ENCODE data around the gene STAT2. TPM values are rescaled to one million over a fixed set of nuclear protein-coding genes. Genes with fewer than 3 reads are reported as not detected.

Gene STAT2
- total RNA-seq, 1 experiment from 2014 or later = 61.2 TPM

DNA sequence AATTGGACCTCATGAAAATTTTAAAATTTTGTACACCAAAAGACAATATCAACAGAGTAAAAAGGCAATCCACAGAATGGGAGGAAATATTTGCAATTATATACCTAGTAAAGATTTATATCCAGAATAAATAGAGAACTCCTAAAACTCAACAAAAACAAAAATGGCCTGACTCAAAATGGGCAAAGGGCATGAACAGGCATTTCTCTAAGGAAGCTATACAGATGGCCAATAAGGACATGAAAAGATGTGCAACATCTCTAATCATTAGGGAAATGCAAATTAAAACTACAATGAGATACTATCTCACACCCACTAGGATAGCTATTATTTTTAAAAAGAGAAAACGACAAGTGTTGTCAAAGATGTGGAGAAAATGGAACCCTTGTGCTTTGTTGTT lies 13.6 kb upstream of the STAT2 start:
- BruUV-seq (replicated peaks) = no TSS peak
- POLR2A ChIA-PET = no interaction called here
- DNase-seq (ENCODE audit: unreplicated experiment) = no peak
- CTCF ChIA-PET = no interaction called here
- no peaks in the 10 kb centered on the region for H3K27me3 Mint-ChIP-seq (ENCODE audit: insufficient read depth, unreplicated experiment)
- no peaks in the 10 kb centered on the region for H3K4me1 Mint-ChIP-seq (ENCODE audit: insufficient read depth, unreplicated experiment)
- H3K27ac Mint-ChIP-seq (ENCODE audit: low read depth, unreplicated experiment) = no peak overlapping the region
- TF ChIP-seq, protein P1, sequence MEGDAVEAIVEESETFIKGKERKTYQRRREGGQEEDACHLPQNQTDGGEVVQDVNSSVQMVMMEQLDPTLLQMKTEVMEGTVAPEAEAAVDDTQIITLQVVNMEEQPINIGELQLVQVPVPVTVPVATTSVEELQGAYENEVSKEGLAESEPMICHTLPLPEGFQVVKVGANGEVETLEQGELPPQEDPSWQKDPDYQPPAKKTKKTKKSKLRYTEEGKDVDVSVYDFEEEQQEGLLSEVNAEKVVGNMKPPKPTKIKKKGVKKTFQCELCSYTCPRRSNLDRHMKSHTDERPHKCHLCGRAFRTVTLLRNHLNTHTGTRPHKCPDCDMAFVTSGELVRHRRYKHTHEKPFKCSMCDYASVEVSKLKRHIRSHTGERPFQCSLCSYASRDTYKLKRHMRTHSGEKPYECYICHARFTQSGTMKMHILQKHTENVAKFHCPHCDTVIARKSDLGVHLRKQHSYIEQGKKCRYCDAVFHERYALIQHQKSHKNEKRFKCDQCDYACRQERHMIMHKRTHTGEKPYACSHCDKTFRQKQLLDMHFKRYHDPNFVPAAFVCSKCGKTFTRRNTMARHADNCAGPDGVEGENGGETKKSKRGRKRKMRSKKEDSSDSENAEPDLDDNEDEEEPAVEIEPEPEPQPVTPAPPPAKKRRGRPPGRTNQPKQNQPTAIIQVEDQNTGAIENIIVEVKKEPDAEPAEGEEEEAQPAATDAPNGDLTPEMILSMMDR (IDR thresholded peaks at IDR 0.05; ENCODE audit: unreplicated experiment) = no peak
- H3K9me3 Mint-ChIP-seq (ENCODE audit: unreplicated experiment) = no peaks in the 10 kb centered on the region
- H3K4me3 Mint-ChIP-seq (ENCODE audit: unreplicated experiment) = no peak overlapping the region
- no peaks in the 10 kb centered on the region for H3K36me3 Mint-ChIP-seq (ENCODE audit: insufficient read depth, unreplicated experiment)
- intact Hi-C loops (cut with micrococcal nuclease) = no loop called here

DNA sequence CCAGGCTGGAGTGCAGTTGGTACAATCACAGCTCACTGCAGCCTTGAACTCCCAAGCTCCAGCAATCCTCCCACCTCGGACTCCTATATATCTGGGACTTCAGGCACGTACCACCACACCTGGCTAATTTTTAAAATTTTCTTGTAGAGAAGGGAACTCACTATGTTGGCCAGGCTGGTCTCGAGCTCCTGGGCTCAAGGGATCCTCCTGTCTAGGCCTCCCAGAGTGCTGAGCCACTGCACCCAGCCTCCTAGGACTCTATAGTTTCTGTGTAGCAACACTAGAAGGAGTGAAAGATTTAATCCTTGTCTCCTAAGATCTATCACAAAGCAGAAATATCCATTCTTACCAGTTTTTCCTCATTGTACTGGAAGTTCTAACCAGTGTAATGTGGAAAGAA lies 7.0 kb upstream of the STAT2 start:
- no TSS peak for BruUV-seq (replicated peaks)
- no peak for DNase-seq (ENCODE audit: unreplicated experiment)
- Mint-ChIP-seq H3K36me3 (ENCODE audit: insufficient read depth, unreplicated experiment) (no peaks in the 10 kb centered on the region), H3K9me3 (ENCODE audit: unreplicated experiment) (no peaks in the 10 kb centered on the region), H3K27me3 (ENCODE audit: insufficient read depth, unreplicated experiment) (no peaks in the 10 kb centered on the region), H3K4me3 (ENCODE audit: unreplicated experiment) (no peak overlapping the region), H3K27ac (ENCODE audit: low read depth, unreplicated experiment) (no peak overlapping the region), H3K4me1 (ENCODE audit: insufficient read depth, unreplicated experiment) (no peaks in the 10 kb centered on the region)
- ChIA-PET POLR2A (no interaction called here), CTCF (interaction anchor here (0.6 to 1.5 kb wide), 2 partner anchors 26 to 97 kb away, joined by 3 read pairs; no protein-coding TSS in a partner anchor)
- TF ChIP-seq, protein P1 (IDR thresholded peaks at IDR 0.05; ENCODE audit: unreplicated experiment) = no peak
- intact Hi-C loops (cut with micrococcal nuclease) = no loop called here

DNA sequence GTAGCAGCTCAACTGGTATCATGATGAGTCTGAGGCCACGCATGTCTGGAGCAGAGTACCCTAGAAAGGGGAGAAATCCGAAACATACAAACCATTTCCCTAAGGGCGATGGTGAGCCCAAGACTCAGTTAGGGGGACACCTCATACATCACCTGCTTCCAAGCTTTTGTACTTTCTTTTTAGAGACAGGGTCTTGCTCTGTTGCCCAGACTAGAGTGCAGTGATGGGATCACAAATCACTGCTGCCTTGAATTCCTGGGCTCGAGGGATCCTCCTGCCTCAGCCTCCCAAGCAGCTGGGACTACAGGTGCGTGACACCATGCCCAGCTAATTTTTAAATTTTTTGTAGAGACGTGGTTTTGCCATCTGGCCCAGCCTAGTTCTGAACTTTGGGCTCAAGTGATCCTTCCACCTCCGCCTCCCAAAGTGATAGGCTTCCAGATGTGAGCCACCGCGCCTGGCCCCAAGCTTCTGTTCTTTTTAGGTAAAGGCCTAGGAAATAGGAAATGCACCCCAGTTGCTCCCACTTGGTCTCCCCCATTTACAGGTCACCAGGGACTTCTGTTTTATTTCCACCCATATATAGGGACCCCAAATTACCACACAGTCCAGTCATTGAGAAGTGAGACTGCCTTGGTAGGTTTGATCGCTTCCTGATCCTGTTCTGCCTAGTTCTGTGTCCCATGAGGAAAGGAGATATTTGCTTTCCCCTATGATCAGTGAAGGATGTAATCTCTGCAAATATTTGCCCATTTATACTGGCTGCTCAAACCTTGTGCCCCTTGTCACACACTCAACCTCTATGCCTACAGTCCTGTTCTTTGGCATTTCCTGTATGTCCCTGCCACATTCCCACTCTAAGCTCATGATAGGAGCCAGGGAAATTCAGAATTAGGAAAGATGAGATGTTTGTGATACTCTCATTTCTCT lies 2.5 kb upstream of the STAT2 start, which contains the start of gene APOF:
Gene APOF (minus strand): TSS at position 728 of the 930 bp plus-strand sequence. CDS start 112 bp downstream, at position 616.
- Mint-ChIP-seq H3K9me3 (ENCODE audit: unreplicated experiment) (no peaks in the 10 kb centered on the region), H3K27ac (ENCODE audit: low read depth, unreplicated experiment) (no peak within 1 kb of the TSS), H3K36me3 (ENCODE audit: insufficient read depth, unreplicated experiment) (peaks cover 18% of the 10 kb centered on the region), H3K4me3 (ENCODE audit: unreplicated experiment) (peak within 1 kb of the TSS; percentile 94), H3K27me3 (ENCODE audit: insufficient read depth, unreplicated experiment) (no peaks in the 10 kb centered on the region), H3K4me1 (ENCODE audit: insufficient read depth, unreplicated experiment) (peaks cover 8% of the 10 kb centered on the region)
- DNase-seq (ENCODE audit: unreplicated experiment) = no peak
- TF ChIP-seq, protein P1 (IDR thresholded peaks at IDR 0.05; ENCODE audit: unreplicated experiment) = no peak
- intact Hi-C loops (cut with micrococcal nuclease) = no loop called here
- ChIA-PET CTCF (interaction anchor here (0.6 to 1.2 kb wide), 2 partner anchors 102 to 173 kb away, joined by 4 read pairs; no protein-coding TSS in a partner anchor), POLR2A (interaction anchor here (3.7 to 5.3 kb wide), 4 partner anchors 23 to 106 kb away, joined by 26 to 87 read pairs (median 44); partner anchors contain the start of genes IL23A, PAN2 and SPRYD4)
- no TSS peak for BruUV-seq (replicated peaks)

GRCh38 chr12:56361487-56362129 lies 1.7 kb upstream of the STAT2 start:
- intact Hi-C loops (cut with micrococcal nuclease) = no loop called here
- H3K4me1 Mint-ChIP-seq (ENCODE audit: insufficient read depth, unreplicated experiment) = peaks cover 8% of the 10 kb centered on the region
- no peak for DNase-seq (ENCODE audit: unreplicated experiment)
- no peaks in the 10 kb centered on the region for H3K9me3 Mint-ChIP-seq (ENCODE audit: unreplicated experiment)
- no peaks in the 10 kb centered on the region for H3K27me3 Mint-ChIP-seq (ENCODE audit: insufficient read depth, unreplicated experiment)
- TF ChIP-seq, protein P1 (IDR thresholded peaks at IDR 0.05; ENCODE audit: unreplicated experiment) = no peak
- H3K27ac Mint-ChIP-seq (ENCODE audit: low read depth, unreplicated experiment) = peak overlapping the region; percentile 97
- no TSS peak for BruUV-seq (replicated peaks)
- ChIA-PET POLR2A (interaction anchor here (0.7 to 5.3 kb wide), 13 partner anchors 12 to 268 kb away, joined by 3 to 87 read pairs (median 24); partner anchors contain the start of genes CNPY2, ESYT1, IL23A and PAN2), CTCF (interaction anchor here (1.0 to 4.8 kb wide), 2 partner anchors 35 to 103 kb away, joined by 3 to 31 read pairs; no protein-coding TSS in a partner anchor)
- H3K4me3 Mint-ChIP-seq (ENCODE audit: unreplicated experiment) = peak overlapping the region; percentile 94
- peaks cover 25% of the 10 kb centered on the region for H3K36me3 Mint-ChIP-seq (ENCODE audit: insufficient read depth, unreplicated experiment)
